NCI-H1417 (cell line): ENCODE data around the gene ADAM33.

Experiments
- DNase-seq, 3 experiments: peaks; one replicate each; lab custom pipeline; 2025; lab: John Stamatoyannopoulos, UW

ADAM33 gene

DNA sequence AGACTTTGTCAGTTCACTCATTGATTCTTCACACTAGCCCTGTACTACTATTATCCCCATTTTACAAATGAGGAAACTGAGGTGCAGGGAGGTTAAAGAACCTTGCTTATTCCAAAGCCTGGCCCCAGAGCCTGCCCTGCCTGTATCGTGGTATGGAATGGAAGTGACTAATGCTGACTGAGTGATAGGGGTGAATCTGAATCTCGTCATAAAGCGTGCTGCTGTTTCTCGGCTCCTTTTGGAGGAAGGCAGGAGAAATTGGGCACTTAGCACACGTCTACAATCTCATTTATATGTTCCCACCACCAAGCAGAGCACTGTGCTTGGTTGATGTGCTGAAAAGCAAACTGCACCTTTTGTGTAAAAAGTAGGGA, 35.8 kb downstream of the ADAM33 start:
- DNase-seq: no peak

DNA sequence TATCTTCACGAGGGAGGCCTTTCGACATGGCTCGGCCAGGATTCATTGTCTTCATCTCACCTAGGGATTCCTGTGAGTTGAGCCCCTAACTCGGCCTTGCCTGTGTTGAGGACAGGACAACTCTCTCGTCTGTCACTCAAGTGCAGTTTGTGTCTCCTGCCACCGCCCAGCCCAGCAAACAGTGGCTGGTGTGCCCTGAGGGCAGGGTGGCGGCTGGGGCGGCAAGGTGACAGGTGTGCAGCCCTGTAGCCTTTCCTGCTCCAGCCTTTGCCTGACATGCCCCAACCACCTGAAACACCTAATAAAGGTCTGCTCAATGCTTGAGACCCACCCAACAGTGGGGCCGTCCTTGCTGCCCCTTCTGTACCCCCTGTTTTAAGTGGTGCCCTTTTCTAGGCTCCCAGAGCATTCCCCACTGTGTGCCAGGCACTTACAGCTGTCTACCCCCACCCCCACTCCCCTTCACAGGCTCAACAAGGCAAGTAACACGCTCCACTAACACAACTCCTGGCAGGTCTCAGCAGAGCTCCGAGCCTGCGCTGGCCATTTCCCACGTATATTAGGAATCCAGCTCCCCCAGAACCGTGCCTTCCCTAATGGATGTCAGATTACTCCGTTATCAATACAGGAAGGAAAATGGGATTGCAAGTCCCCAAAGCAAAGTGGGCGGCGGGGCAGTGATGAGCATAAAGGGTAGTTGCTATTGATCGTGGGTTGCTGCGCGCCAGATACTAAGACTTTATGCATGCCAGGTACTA, 36.3 kb downstream of the ADAM33 start:
- peak in 2 of 3 experiments; percentile 42 to 53 for DNase-seq

DNA sequence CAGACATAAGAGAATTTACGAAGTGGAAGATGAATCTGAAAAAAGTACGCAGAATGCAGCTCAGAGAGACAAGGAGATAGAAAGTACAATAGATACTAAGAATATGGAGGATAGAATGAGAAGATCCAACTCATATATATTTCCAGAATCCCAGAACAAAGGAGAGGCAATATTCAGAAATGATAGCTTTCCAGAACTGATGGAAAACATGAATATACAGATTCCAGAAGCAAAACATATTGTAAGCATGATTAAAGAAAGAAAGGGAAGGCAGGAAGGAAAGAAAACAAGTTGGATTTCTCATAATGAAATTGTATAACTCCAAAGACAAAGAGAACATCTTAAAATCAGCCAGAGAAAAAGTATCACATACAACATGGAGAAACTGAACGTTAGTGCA, 41.6 kb downstream of the ADAM33 start:
- DNase-seq: no peak

DNA sequence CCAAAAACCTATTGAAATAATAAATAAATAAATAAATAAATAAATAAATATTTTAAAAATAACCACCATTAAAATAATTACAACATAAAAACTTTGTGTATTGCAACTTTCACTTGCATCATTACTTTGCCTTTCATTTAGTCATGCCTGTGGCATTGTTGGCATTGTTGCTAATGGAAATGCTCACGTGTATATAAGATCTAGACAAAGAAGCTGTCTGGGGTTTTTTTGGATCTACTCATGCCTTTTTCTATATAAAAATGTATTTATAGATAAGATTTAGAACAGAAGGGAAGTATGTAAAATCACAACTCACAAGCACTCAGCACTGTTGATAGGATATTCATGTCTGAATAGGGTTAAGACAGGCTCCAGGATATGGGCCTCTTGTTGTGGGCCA, 46.5 kb downstream of the ADAM33 start:
- DNase-seq: no peak

DNA sequence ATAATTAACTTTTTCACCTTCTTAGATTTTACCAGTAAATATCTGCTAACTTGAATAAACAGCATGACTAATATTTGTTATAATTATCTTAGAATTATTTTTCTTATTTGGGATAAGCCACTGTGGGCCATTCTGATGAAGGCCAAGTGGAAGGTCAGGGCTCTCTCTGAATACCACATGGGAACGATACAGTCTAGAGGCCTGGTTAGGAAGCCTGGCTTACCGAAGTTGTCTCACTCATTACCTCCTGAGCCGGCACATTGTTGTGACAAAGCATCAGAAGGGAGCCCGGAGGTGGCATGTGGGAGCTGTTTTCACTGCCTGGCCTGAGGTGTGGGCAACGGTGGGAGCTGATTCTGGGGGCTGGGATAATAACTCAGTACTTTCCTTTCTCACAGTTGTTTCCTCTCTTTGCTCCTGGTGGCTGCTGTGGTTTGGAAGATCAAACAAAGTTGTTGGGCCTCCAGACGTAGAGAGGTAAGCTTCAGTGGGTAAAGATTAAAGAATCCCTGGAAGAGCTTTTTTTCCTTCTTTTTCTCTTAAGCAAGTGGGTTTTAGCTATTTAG, 47.8 kb downstream of the ADAM33 start:
- DNase-seq: no peak

DNA sequence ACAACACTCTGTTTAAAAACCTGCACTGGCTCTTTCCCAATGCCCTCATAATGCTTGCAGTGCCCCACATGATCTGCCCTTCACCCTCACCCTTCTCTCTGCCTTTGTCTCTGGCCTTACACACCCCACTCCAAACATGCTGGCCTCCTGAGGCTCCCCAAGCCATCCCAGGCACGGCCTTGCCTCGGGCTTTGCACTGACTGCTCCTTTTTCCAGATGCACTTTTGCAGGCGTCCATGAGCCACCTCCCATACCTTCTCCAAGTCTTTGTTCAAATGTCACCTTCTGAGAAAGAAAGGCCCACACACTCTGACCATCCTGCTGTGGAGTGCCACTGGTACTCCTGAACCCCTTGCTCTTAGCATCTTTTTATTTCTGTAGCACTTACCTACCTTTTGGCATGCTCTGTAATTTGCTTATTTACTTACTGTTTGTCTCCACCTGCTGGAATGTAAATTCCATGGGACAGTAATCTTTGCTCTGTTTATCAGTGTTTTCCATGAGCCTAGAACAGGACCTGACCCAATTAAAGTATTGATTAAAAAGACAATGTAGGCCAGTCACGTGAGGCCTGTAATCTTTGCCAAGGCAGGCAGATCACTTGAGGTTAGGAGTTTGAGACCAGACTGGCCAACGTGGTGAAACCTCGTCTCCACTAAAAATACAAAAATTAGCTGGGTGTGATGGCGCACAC, 49.4 kb downstream of the ADAM33 start:
- DNase-seq: no peak

DNA sequence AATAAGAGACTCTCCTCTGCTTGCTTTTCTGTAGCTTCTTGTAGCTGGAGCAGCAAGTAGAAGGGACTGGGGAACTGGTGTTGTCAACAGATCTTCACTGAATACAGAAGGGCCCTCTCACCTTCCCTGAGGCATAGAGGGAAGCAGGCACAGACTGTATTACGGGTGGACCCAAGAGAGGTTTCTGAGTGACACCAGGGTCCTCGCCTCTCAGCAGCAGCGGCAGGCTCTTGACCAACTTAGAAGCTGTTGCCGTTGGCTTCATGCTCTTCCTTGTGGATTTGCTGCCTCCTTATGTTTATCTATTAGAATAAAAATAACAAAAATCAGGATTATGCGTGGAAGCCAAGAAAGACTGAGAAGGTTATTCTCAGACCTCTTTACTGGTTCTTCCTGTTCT, 50.3 kb downstream of the ADAM33 start:
- no peak for DNase-seq

DNA sequence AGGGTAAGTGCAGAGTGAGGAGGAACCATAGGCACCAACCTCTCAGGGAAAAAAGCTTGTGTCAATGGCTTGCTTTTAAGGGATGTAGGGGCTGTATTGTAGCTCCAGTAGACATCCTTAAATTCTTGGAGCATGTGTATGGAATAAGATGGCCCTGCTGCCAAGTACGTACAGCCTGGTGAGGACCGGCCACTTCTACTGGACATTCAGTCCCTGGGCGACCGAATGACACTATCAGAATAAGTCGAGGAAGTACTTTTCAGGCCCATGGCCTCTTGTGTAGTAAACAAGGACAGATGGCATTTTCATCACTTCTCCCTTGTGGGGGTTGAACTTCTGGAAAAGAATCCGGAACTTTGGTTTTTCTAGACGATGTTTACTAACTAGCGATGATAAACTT, 51.4 kb downstream of the ADAM33 start:
- no peak for DNase-seq

DNA sequence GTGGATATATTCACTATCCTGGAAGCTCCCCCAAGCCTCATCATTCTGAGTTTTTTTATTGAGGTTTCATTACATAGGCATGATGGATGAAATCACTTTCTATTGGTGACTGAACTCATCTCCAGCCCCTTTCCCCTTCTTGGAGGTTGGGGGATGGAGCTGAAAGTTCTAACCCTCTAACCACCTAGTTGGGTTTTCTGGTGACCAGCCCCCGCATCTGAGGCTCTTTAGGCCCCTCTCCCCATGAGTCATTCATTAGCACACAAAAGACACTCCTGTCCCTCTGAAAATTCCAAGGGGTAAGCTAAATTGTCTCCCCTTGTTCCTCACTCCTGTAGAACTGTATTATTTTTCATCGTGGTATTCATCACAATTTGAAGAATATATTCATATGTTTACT, 51.9 kb downstream of the ADAM33 start:
- DNase-seq: no peak

DNA sequence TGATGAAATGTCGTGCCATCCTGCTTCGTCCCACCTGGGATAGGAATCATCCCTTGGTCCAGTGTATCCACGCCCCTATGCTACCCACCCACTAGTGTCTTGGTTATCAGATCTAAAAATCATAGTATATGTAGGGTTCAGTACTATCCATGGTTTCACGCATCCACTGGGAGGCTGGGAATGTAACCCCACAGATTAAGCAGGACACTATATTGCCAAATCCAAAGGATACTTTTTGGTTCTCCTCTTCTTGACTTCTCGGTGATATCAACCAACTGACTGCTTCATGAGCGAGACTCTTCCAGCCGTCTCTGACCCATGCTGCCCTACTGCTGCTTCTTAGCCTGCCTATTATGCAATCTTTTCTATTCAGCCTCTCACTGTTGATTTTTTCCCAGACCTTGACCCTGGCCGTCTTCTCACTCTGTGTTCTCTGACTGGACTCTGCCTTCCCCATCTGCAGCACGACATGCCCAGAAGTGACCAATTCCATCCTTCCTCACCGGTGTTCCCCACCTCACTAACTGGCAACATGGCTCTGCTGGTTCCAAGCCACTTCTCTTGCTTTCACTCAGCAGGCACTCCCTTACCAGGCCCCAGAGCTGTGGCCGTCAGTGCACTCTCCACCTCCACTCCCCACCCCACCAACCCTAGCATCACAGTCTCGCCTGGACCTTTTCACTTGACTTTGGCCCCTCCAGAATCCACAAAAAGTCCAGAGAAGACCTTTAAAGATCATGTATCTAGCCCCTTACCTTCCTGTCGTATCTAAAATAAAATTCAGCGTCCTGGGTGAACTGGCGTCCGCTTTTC, 53.1 kb downstream of the ADAM33 start:
- no peak for DNase-seq

DNA sequence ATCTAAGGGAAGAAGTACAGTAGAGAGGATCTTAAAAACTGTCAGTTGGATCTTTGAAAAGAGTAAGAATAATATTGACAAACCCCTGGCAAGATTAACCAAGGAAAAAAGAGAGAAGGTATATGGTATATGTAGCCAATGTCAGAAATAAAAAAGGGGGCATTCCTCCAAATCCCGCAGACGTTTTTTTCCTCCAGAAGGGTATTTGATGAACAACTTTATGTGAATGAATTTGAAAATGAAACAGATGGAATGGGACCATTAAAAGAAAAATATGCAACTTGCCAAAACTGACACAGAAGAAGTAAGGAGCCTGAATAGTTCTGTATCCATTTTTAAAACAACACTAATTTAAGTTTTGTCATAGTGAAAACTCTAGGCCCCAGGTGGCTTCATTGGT, 54.3 kb downstream of the ADAM33 start:
- no peak for DNase-seq

DNA sequence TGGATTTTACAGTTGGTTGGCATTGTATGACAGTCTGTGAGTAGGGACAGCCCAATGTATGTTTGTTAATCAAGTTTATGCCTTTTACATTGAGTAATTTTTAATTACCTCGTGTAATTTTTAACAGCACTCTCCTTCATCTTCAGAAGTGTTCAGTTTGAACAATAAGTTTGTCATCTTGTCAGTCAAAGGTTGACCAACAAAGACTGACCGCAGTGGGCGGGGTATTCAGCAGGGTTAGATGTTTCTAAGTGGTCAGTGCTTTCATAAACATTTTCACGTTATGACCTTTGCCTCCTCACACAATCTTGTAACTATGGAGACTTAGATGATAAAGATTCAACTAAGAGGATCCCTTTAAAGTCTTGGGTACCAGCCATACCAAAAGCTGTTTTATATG, 59.4 kb downstream of the ADAM33 start:
- DNase-seq: no peak

DNA sequence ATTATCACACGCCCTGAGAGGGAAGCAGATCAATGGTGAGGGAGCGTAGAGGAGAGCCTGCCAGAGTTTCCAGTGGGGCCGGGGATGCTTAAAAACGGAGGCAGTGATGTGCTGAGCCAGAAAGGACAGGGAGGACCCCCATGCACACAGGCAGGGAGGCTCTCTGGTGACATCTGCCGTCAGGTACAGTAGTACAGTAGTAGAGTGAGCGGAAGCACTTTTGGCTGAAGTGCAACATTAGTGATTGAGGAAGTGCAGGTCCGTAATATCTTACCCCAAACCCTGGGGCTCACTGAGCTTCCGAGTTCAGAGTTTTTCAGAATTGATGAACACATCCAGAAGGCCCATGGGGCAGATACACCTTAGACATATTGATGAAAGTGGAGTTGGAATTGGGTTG, 60.7 kb downstream of the ADAM33 start:
- peak in 1 of 3 experiments; percentile 69 for DNase-seq
